Endothelial cell of umbilical vein (primary cell): ENCODE data around the gene FABP7.
A peak's percentile ranks its signal among the peaks of the same experiment; 100 is the strongest.
"Not testable (repeated sequence)": the region's sequence is repeated elsewhere in the genome, so short reads cannot be mapped to it uniquely, and the experiment has no call there.

ENCODE experiments used
- EZH2 ChIP-seq: IDR thresholded peaks from 2 replicates; pipeline ENCODE4 v1.6.1; 2012; ENCODE audit warnings: borderline replicate concordance, low read depth, mild to moderate bottlenecking, moderate library complexity, low read length, inconsistent platforms; ENCODE audit not compliant: severe bottlenecking
- GATA2 ChIP-seq: IDR thresholded peaks from 2 replicates; pipeline ENCODE4 v1.7.0; 2011; ENCODE audit warnings: low read depth, mild to moderate bottlenecking, moderate library complexity, mixed read lengths, low read length; ENCODE audit not compliant: insufficient read length, insufficient read depth
- JUN ChIP-seq: IDR thresholded peaks from 2 replicates; pipeline ENCODE4 v1.6.1; 2011; ENCODE audit warnings: borderline replicate concordance, low read depth; ENCODE audit not compliant: insufficient read length, insufficient read depth
- MYC ChIP-seq: IDR thresholded peaks from one replicate; pipeline ENCODE4 v1.6.1; 2011; ENCODE audit warnings: mild to moderate bottlenecking, low read depth, low read length
- POLR2A ChIP-seq: IDR thresholded peaks from 2 replicates; pipeline ENCODE4 v1.6.1; 2012; ENCODE audit warnings: low read depth, mild to moderate bottlenecking, control low read depth, low read length
- POLR2AphosphoS5 ChIP-seq: IDR thresholded peaks from 2 replicates; pipeline ENCODE4 v1.6.1; 2012; ENCODE audit warnings: low read depth, mild to moderate bottlenecking, control low read depth, low read length, moderate library complexity; ENCODE audit not compliant: insufficient read depth
- TF ChIP-seq, protein P1 (sequence below): IDR thresholded peaks from 2 replicates; pipeline ENCODE4 v1.6.1; 2011; ENCODE audit not compliant: insufficient read depth, insufficient read length
- TF ChIP-seq, protein P2 (sequence below), 2 donors: IDR thresholded peaks; 1 replicate in 1 of 2; 2 replicates in 1 of 2; pipeline ENCODE4 v1.5.1; 2011; ENCODE audit warnings: low read length in 2 of 2, mild to moderate bottlenecking in 2 of 2, moderate library complexity in 2 of 2, control low read depth in 1 of 2, inconsistent platforms in 1 of 2, low read depth in 1 of 2; ENCODE audit not compliant: insufficient read depth in 1 of 2; ENCODE audit errors: extremely low read depth in 1 of 2

- TF ChIP-seq, protein P1, sequence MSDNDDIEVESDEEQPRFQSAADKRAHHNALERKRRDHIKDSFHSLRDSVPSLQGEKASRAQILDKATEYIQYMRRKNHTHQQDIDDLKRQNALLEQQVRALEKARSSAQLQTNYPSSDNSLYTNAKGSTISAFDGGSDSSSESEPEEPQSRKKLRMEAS, result not testable (repeated sequence)
- TF ChIP-seq, protein P2, sequence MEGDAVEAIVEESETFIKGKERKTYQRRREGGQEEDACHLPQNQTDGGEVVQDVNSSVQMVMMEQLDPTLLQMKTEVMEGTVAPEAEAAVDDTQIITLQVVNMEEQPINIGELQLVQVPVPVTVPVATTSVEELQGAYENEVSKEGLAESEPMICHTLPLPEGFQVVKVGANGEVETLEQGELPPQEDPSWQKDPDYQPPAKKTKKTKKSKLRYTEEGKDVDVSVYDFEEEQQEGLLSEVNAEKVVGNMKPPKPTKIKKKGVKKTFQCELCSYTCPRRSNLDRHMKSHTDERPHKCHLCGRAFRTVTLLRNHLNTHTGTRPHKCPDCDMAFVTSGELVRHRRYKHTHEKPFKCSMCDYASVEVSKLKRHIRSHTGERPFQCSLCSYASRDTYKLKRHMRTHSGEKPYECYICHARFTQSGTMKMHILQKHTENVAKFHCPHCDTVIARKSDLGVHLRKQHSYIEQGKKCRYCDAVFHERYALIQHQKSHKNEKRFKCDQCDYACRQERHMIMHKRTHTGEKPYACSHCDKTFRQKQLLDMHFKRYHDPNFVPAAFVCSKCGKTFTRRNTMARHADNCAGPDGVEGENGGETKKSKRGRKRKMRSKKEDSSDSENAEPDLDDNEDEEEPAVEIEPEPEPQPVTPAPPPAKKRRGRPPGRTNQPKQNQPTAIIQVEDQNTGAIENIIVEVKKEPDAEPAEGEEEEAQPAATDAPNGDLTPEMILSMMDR (IDR thresholded peaks at IDR 0.05; ENCODE audit: extremely low read depth in 1 of 2, insufficient read depth in 1 of 2, low read depth in 1 of 2, low read length in 2 of 2), result peak in 1 of 2 donors; percentile 18
- TF ChIP-seq POLR2AphosphoS5, EZH2, POLR2A, GATA2, JUN, MYC: not testable (repeated sequence)
These were observed 35.3 kb upstream of the FABP7 start for GRCh38 chr6:122744247-122744646.
